GM21825 (cell line): ENCODE data around the gene ARHGAP31.
"Not testable (repeated sequence)": the region's sequence is repeated elsewhere in the genome, so short reads cannot be mapped to it uniquely, and the experiment has no call there.

Source experiments
- ATAC-seq: cut with Tn5 transposase; IDR thresholded peaks from one replicate; pipeline ENCODE4 v1.9.1; 2021; ENCODE audit warnings: mild to moderate bottlenecking, moderate library complexity; ENCODE audit not compliant: unreplicated experiment

ARHGAP31 gene

GRCh38 chr3:119293871-119294695, at the start of gene ARHGAP31:
Gene ARHGAP31 (plus strand): TSS chr3:119294383. CDS start chr3:119294905, 522 bp downstream.
- ATAC-seq: peak; percentile 60

GRCh38 chr3:119245778-119246177, 48.4 kb upstream of the ARHGAP31 start:
- ATAC-seq: no peak

GRCh38 chr3:119255214-119255613, 39.0 kb upstream of the ARHGAP31 start:
- no peak for ATAC-seq

- ATAC-seq: no peak
These were observed 37.1 kb upstream of the ARHGAP31 start for GRCh38 chr3:119257111-119257510.

- peak; percentile 65 for ATAC-seq
These were observed 36.4 kb upstream of the ARHGAP31 start for GRCh38 chr3:119257654-119258410.

GRCh38 chr3:119258915-119259314, 35.3 kb upstream of the ARHGAP31 start:
- peak; percentile 87 for ATAC-seq

- ATAC-seq: no peak
These were observed 34.4 kb upstream of the ARHGAP31 start for GRCh38 chr3:119259821-119260220.

- no peak for ATAC-seq
These were observed 33.1 kb upstream of the ARHGAP31 start for GRCh38 chr3:119261055-119261454.

- not testable (repeated sequence) for ATAC-seq
These were observed 24.0 kb upstream of the ARHGAP31 start for GRCh38 chr3:119270212-119270611.

- no peak for ATAC-seq
These were observed 17.5 kb upstream of the ARHGAP31 start for GRCh38 chr3:119276680-119277079.

GRCh38 chr3:119279101-119279554, 15.1 kb upstream of the ARHGAP31 start:
- no peak for ATAC-seq

GRCh38 chr3:119279584-119280243, 14.5 kb upstream of the ARHGAP31 start:
- no peak for ATAC-seq

- ATAC-seq: no peak
These were observed 5.3 kb upstream of the ARHGAP31 start for GRCh38 chr3:119288669-119289403.

GRCh38 chr3:119289404-119289770, 4.8 kb upstream of the ARHGAP31 start:
- ATAC-seq: no peak

GRCh38 chr3:119290613-119291012, 3.6 kb upstream of the ARHGAP31 start:
- ATAC-seq: no peak

GRCh38 chr3:119291062-119291700, 3.0 kb upstream of the ARHGAP31 start:
- ATAC-seq: no peak

- no peak for ATAC-seq
These were observed 1.5 kb upstream of the ARHGAP31 start for GRCh38 chr3:119292666-119293065.

- no peak for ATAC-seq
These were observed 895 bp upstream of the ARHGAP31 start for GRCh38 chr3:119293105-119293870.
